K562 (cell line): ENCODE measurements around the gene CDC42BPB. TPM values are rescaled to one million over a fixed set of nuclear protein-coding genes. Genes with fewer than 3 reads are reported as not detected.

ENCODE experiments used
- E2F3 ChIP-seq: fragments of 250-450 bp; sonication (Bioruptor Pico); IDR thresholded peaks from 2 replicates; pipeline ENCODE4 v1.4.0; 2020; ENCODE audit warnings: mild to moderate bottlenecking
- EGR1 ChIP-seq: fragments of 450-650 bp; conservative IDR thresholded peaks from 2 replicates; pipeline ENCODE4 v1.6.1; 2017; ENCODE audit warnings: mild to moderate bottlenecking
- FOXJ3 ChIP-seq: sonication (generic); formaldehyde crosslinking; IDR thresholded peaks from 2 replicates; pipeline ENCODE4 v1.4.0; 2020; ENCODE audit warnings: mild to moderate bottlenecking, missing genetic modification reagents
- GABPA ChIP-seq: fragments of 200-800 bp; sonication (Bioruptor generic); conservative IDR thresholded peaks from 2 replicates; pipeline ENCODE4 v1.6.1; 2016; ENCODE audit warnings: low read depth, missing genetic modification characterization, missing compliant biosample characterization
- HCFC1 ChIP-seq: IDR thresholded peaks from 2 replicates; pipeline ENCODE4 v1.6.1; 2012; ENCODE audit warnings: low read depth, low read length, improper control_type of control experiment
- HDAC2 ChIP-seq: fragments of 450-650 bp; IDR thresholded peaks from 2 replicates; pipeline ENCODE4 v1.6.1; 2016; ENCODE audit warnings: mild to moderate bottlenecking
- KDM1A ChIP-seq, 2 experiments: fragments of 450-650 bp; IDR thresholded peaks; 2 replicates each; pipeline ENCODE4 v1.6.1; 2016; ENCODE audit warnings: mild to moderate bottlenecking in 2 of 2
- L3MBTL2 ChIP-seq: fragments of 450-650 bp; IDR thresholded peaks from 2 replicates; pipeline ENCODE4 v1.6.1; 2016; ENCODE audit warnings: mild to moderate bottlenecking, moderate library complexity
- NCOA2 ChIP-seq, 2 experiments: fragments of 450-650 bp; IDR thresholded peaks; 2 replicates each; pipeline ENCODE4 v1.6.1; 2018; ENCODE audit warnings: mild to moderate bottlenecking in 2 of 2, moderate library complexity in 1 of 2; ENCODE audit not compliant: partially characterized antibody in 2 of 2
- POLR2G ChIP-seq: fragments of 200-400 bp; formaldehyde crosslinking; IDR thresholded peaks from 2 replicates; pipeline ENCODE4 v1.6.1; 2017; ENCODE audit warnings: low read depth, mild to moderate bottlenecking, antibody characterized with exemption, low read length, moderate library complexity
- PTBP1 ChIP-seq: fragments of 200-400 bp; formaldehyde crosslinking; IDR thresholded peaks from 2 replicates; pipeline ENCODE4 v1.6.1; 2017; ENCODE audit warnings: low read depth, low read length
- PTTG1 ChIP-seq: fragments of 450-650 bp; IDR thresholded peaks from 2 replicates; pipeline ENCODE4 v1.6.1; 2016; ENCODE audit warnings: low read depth, mild to moderate bottlenecking, missing genetic modification characterization, missing compliant biosample characterization
- RBM25 ChIP-seq: fragments of 200-400 bp; formaldehyde crosslinking; IDR thresholded peaks from 2 replicates; pipeline ENCODE4 v1.6.1; 2018; ENCODE audit warnings: low read length, low read depth, moderate library complexity; ENCODE audit not compliant: severe bottlenecking
- SMARCE1 ChIP-seq: fragments of 450-650 bp; IDR thresholded peaks from 2 replicates; pipeline ENCODE4 v1.7.1; 2016; ENCODE audit warnings: mild to moderate bottlenecking
- U2AF1 ChIP-seq: fragments of 200-400 bp; formaldehyde crosslinking; optimal IDR thresholded peaks from 2 replicates; pipeline ENCODE3; 2017; ENCODE audit warnings: mild to moderate bottlenecking, low read depth, low read length, moderate library complexity
- ZFX ChIP-seq: sonication (generic); formaldehyde crosslinking; IDR thresholded peaks from 2 replicates; pipeline ENCODE4 v1.8.0; 2022; ENCODE audit warnings: mild to moderate bottlenecking, missing genetic modification reagents, moderate library complexity
- ZNF146 ChIP-seq: IDR thresholded peaks from one replicate; pipeline ENCODE4 v1.6.1; 2018; ENCODE audit warnings: missing compliant biosample characterization; ENCODE audit not compliant: unreplicated experiment
- polyA plus RNA-seq, 8 experiments: library from polyadenylated mRNA; depleted of rRNA in 4 of 8; stranded (reverse) in 5 of 8; unstranded in 3 of 8; fragments of >200 nt; fragmentation: Nextera tagmentation in 2 of 8; fragmentation: Illumina TruSeq in 1 of 8; extraction: Ambion mirVana in 2 of 8; extraction: Trizol in 1 of 8; gene quantifications; 2 replicates each; pipeline versions ENCODE4 v1.2.1 to v1.2.3, GENCODE V29; 2011 to 2014; ENCODE audit warnings: inconsistent platforms in 1 of 8, missing spikeins in 1 of 8
- total RNA-seq, 7 experiments: library from RNA; depleted of rRNA in 6 of 7; stranded (reverse); fragments of >200 nt in 6 of 7; fragmentation: Illumina TruSeq in 2 of 7; extraction: Trizol in 2 of 7; gene quantifications; 2 replicates each; pipeline versions ENCODE4 v1.2.1 to v1.2.3, GENCODE V29; 2011 to 2021; ENCODE audit warnings: low replicate concordance in 1 of 7
- TF ChIP-seq, protein P1 (sequence below): fragments of 200-400 bp; formaldehyde crosslinking; IDR thresholded peaks from 2 replicates; pipeline ENCODE4 v1.6.1; 2017; ENCODE audit warnings: mild to moderate bottlenecking, low read depth, low read length, moderate library complexity
- TF ChIP-seq, protein P2 (sequence below): fragments of 250-450 bp; sonication (Bioruptor Pico); IDR thresholded peaks from 2 replicates; pipeline ENCODE4 v1.5.0; 2022; ENCODE audit warnings: mild to moderate bottlenecking
- TF ChIP-seq, protein P3 (sequence below), 2 experiments: fragments of 450-650 bp in 1 of 2; sonication (generic) in 1 of 2; formaldehyde crosslinking; conservative IDR thresholded peaks; 2 replicates each; pipeline versions ENCODE4 v1.4.0 to v1.8.1; 2020 to 2022; ENCODE audit warnings: mild to moderate bottlenecking in 1 of 2, missing genetic modification reagents in 1 of 2
- TF ChIP-seq, protein P4 (sequence below): fragments of 250-450 bp; sonication (Bioruptor Pico); IDR thresholded peaks from 2 replicates; pipeline ENCODE4 v1.5.0; 2020; ENCODE audit warnings: mild to moderate bottlenecking, borderline replicate concordance

The CDC42BPB gene
- total and polyA plus RNA-seq, 9 of the 15 experiments (the other 6 are each of a cell fraction or from before 2014, with no cell fraction given): 0.07 to 24.3 (median 12.6) TPM

DNA sequence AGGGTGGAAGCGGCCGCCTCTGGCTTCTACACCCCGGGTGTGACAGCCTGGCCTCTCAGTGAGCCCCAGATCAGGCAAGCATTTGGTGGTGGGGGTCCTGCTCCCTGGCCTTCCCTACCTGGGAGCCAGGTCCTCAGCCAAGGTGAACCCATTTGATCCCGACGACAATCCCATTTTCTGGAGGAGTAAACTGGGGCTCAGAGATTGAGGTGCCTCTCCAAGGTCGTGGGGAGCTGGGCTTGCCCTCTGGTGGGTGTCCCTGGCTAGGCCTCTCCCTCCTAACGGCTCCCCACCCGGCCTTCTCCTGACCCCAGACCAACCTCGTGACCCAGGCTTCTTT lies 34.5 kb upstream of the CDC42BPB start (continued):
- TF ChIP-seq, protein P1, sequence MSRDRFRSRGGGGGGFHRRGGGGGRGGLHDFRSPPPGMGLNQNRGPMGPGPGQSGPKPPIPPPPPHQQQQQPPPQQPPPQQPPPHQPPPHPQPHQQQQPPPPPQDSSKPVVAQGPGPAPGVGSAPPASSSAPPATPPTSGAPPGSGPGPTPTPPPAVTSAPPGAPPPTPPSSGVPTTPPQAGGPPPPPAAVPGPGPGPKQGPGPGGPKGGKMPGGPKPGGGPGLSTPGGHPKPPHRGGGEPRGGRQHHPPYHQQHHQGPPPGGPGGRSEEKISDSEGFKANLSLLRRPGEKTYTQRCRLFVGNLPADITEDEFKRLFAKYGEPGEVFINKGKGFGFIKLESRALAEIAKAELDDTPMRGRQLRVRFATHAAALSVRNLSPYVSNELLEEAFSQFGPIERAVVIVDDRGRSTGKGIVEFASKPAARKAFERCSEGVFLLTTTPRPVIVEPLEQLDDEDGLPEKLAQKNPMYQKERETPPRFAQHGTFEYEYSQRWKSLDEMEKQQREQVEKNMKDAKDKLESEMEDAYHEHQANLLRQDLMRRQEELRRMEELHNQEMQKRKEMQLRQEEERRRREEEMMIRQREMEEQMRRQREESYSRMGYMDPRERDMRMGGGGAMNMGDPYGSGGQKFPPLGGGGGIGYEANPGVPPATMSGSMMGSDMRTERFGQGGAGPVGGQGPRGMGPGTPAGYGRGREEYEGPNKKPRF: no peak
- no peak for TF ChIP-seq ZNF146 (CRISPR knock-in tag)
- peak; percentile 52; the same call in 1 of the 2 replicates for TF ChIP-seq HDAC2
- no peak for TF ChIP-seq SMARCE1
- TF ChIP-seq E2F3 (CRISPR knock-in tag): no peak
- TF ChIP-seq, protein P2, sequence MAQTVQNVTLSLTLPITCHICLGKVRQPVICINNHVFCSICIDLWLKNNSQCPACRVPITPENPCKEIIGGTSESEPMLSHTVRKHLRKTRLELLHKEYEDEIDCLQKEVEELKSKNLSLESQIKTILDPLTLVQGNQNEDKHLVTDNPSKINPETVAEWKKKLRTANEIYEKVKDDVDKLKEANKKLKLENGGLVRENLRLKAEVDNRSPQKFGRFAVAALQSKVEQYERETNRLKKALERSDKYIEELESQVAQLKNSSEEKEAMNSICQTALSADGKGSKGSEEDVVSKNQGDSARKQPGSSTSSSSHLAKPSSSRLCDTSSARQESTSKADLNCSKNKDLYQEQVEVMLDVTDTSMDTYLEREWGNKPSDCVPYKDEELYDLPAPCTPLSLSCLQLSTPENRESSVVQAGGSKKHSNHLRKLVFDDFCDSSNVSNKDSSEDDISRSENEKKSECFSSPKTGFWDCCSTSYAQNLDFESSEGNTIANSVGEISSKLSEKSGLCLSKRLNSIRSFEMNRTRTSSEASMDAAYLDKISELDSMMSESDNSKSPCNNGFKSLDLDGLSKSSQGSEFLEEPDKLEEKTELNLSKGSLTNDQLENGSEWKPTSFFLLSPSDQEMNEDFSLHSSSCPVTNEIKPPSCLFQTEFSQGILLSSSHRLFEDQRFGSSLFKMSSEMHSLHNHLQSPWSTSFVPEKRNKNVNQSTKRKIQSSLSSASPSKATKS: no peak
- TF ChIP-seq GABPA (tag): 0 out of 2 replicates have a peak, but pooled peaks have one; percentile 17
- TF ChIP-seq RBM25: peak; percentile 68
- peak; percentile 14 to 50; a peak in 1 of 4 replicates for TF ChIP-seq KDM1A (IDR thresholded peaks at IDR 0.05)
- TF ChIP-seq, protein P3, sequence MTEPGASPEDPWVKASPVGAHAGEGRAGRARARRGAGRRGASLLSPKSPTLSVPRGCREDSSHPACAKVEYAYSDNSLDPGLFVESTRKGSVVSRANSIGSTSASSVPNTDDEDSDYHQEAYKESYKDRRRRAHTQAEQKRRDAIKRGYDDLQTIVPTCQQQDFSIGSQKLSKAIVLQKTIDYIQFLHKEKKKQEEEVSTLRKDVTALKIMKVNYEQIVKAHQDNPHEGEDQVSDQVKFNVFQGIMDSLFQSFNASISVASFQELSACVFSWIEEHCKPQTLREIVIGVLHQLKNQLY (CRISPR knock-in tag; conservative IDR thresholded peaks at IDR 0.05): no peak
- TF ChIP-seq PTBP1: 0 out of 2 replicates have a peak, but pooled peaks have one; percentile 39
- TF ChIP-seq NCOA2 (IDR thresholded peaks at IDR 0.05; ENCODE audit: partially characterized antibody in 2 of 2): no peak
- TF ChIP-seq HCFC1: no peak
- peak; percentile 34; the same call in 1 of the 2 replicates for TF ChIP-seq ZFX (CRISPR knock-in tag)
- no peak for TF ChIP-seq POLR2G
- TF ChIP-seq U2AF1: no peak
- TF ChIP-seq L3MBTL2: no peak
- no peak for TF ChIP-seq FOXJ3 (CRISPR knock-in tag)
- TF ChIP-seq, protein P4, sequence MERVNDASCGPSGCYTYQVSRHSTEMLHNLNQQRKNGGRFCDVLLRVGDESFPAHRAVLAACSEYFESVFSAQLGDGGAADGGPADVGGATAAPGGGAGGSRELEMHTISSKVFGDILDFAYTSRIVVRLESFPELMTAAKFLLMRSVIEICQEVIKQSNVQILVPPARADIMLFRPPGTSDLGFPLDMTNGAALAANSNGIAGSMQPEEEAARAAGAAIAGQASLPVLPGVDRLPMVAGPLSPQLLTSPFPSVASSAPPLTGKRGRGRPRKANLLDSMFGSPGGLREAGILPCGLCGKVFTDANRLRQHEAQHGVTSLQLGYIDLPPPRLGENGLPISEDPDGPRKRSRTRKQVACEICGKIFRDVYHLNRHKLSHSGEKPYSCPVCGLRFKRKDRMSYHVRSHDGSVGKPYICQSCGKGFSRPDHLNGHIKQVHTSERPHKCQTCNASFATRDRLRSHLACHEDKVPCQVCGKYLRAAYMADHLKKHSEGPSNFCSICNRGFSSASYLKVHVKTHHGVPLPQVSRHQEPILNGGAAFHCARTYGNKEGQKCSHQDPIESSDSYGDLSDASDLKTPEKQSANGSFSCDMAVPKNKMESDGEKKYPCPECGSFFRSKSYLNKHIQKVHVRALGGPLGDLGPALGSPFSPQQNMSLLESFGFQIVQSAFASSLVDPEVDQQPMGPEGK (CRISPR knock-in tag): no peak
- TF ChIP-seq PTTG1: no peak
- TF ChIP-seq EGR1: no peak
